NCI-H226 (cell line): ENCODE data around the gene PPP2R3C.
A peak's percentile ranks its signal among the peaks of the same experiment; 100 is the strongest.
"Not testable (repeated sequence)": the region's sequence is repeated elsewhere in the genome, so short reads cannot be mapped to it uniquely, and the experiment has no call there.

Experiments
- DNase-seq: peaks from one replicate; pipeline ENCODE4 v3.0.0-alpha.2; 2015

PPP2R3C gene

GRCh38 chr14:35050652-35051051 is 71.1 kb downstream of the PPP2R3C start:
- DNase-seq, result peak; percentile 70

- no peak for DNase-seq
These were observed 73.7 kb downstream of the PPP2R3C start for GRCh38 chr14:35047976-35048513.

- DNase-seq, result peak; percentile 19
These were observed 74.8 kb downstream of the PPP2R3C start for GRCh38 chr14:35046751-35047536.

- peak; percentile 96 for DNase-seq
These were observed 75.6 kb downstream of the PPP2R3C start, which contains the start of gene FAM177A1 for GRCh38 chr14:35046048-35046750. Gene FAM177A1, plus strand, starts transcription at chr14:35046272. Its CDS starts 192 bp downstream, at chr14:35046464.

GRCh38 chr14:35045798-35046047 is 76.1 kb downstream of the PPP2R3C start:
- no peak for DNase-seq

GRCh38 chr14:35044939-35045797 is 76.6 kb downstream of the PPP2R3C start:
- DNase-seq, result peak; percentile 21

GRCh38 chr14:35043046-35043445 is 78.7 kb downstream of the PPP2R3C start:
- DNase-seq, result no peak

GRCh38 chr14:35042632-35043031 is 79.2 kb downstream of the PPP2R3C start:
- DNase-seq, result no peak

- DNase-seq, result not testable (repeated sequence)
These were observed 83.5 kb downstream of the PPP2R3C start for GRCh38 chr14:35038312-35038711.
